IMR-90 (cell line): ENCODE measurements around the gene ARL14. TPM values are rescaled to one million over a fixed set of nuclear protein-coding genes. Genes with fewer than 3 reads are reported as not detected.

Experiments
- ATAC-seq: fragments of 200-7000 bp; cut with Tn5 transposase; 2 replicates; pipeline ENCODE4 v1.9.1; 2020; ENCODE audit warnings: low read depth, mild to moderate bottlenecking, moderate library complexity
- BruUV-seq: library from RNA; stranded (reverse); fragments of 400-500 nt; replicated peaks from 2 replicates; lab custom pipeline; 2021; lab: Mats Ljungman, UMichigan
- CTCF ChIA-PET: fragments of 300-600 bp; formaldehyde crosslinking; extraction: SDS; loops from one replicate; lab custom pipeline; 2021; ENCODE audit warnings: antibody characterized with exemption; lab: Yijun Ruan, JAX
- POLR2A ChIA-PET: fragments of 300-600 bp; sonication (Branson Sonifier 250); formaldehyde crosslinking; loops from one replicate; lab custom pipeline; 2022; ENCODE audit warnings: antibody characterized with exemption; ENCODE audit not compliant: unreplicated experiment; lab: Charles Lee
- DNase-seq: peaks from one replicate; pipeline ENCODE4 v3.0.0; 2013
- H2AFZ ChIP-seq: replicated peaks from 2 replicates; pipeline ENCODE3; 2013; ENCODE audit warnings: low read length, mild to moderate bottlenecking; ENCODE audit not compliant: poor library complexity
- H2AK5ac ChIP-seq: 2 replicates; pipeline ENCODE4 v1.6.1; 2013; ENCODE audit warnings: low read depth, low read length, inconsistent platforms
- H2AK9ac ChIP-seq: replicated peaks from 2 replicates; pipeline ENCODE3; 2013; ENCODE audit warnings: mild to moderate bottlenecking, low read depth, low read length, moderate library complexity; ENCODE audit not compliant: poor library complexity
- H2BK120ac ChIP-seq: 2 replicates; pipeline ENCODE4 v1.6.1; 2013; ENCODE audit warnings: low read depth, low read length, inconsistent platforms
- H2BK15ac ChIP-seq: 3 replicates; pipeline ENCODE4 v1.6.1; 2013; ENCODE audit warnings: low read depth, low read length, inconsistent platforms
- H2BK20ac ChIP-seq: 2 replicates; pipeline ENCODE4 v1.6.1; 2013; ENCODE audit warnings: low read depth, mild to moderate bottlenecking, inconsistent platforms, low read length, moderate library complexity
- H2BK5ac ChIP-seq: 2 replicates; pipeline ENCODE4 v1.6.1; 2013; ENCODE audit warnings: mild to moderate bottlenecking, low read depth, low read length, inconsistent platforms; ENCODE audit not compliant: poor library complexity, severe bottlenecking
- H3K14ac ChIP-seq: replicated peaks from 2 replicates; pipeline ENCODE4 v1.6.1; 2013; ENCODE audit warnings: low read depth, low read length, inconsistent platforms
- H3K18ac ChIP-seq: 2 replicates; pipeline ENCODE4 v1.6.1; 2013; ENCODE audit warnings: low read depth, low read length, control low read depth
- H3K23ac ChIP-seq: 2 replicates; pipeline ENCODE4 v1.6.1; 2013; ENCODE audit warnings: low read depth, low read length, inconsistent platforms
- H3K27ac ChIP-seq: 2 replicates; pipeline ENCODE4 v1.5.1; 2013; ENCODE audit warnings: mild to moderate bottlenecking, control low read depth, low read length; ENCODE audit not compliant: insufficient read depth
- H3K27me3 ChIP-seq: 2 replicates; pipeline ENCODE4 v1.6.1; 2013; ENCODE audit warnings: low read length; ENCODE audit not compliant: control insufficient read depth, insufficient read depth
- H3K36me3 ChIP-seq: 2 replicates; pipeline ENCODE4 v1.6.1; 2013; ENCODE audit warnings: low read length, mixed read lengths; ENCODE audit not compliant: control insufficient read depth, insufficient read depth
- H3K4ac ChIP-seq: 2 replicates; pipeline ENCODE4 v1.6.1; 2013; ENCODE audit warnings: low read depth, low read length, inconsistent platforms
- H3K4me1 ChIP-seq: 2 replicates; pipeline ENCODE4 v1.6.1; 2013; ENCODE audit warnings: low read length, mixed read lengths; ENCODE audit not compliant: control insufficient read depth, insufficient read depth
- H3K4me2 ChIP-seq: 2 replicates; pipeline ENCODE4 v1.6.1; 2013; ENCODE audit warnings: low read depth, mild to moderate bottlenecking, control low read depth, low read length, moderate library complexity
- H3K4me3 ChIP-seq: 2 replicates; pipeline ENCODE4 v1.5.1; 2013; ENCODE audit warnings: low read depth, mild to moderate bottlenecking, control low read depth, low read length, moderate library complexity; ENCODE audit not compliant: insufficient read depth
- H3K56ac ChIP-seq: 2 replicates; pipeline ENCODE4 v1.6.1; 2013; ENCODE audit warnings: low read length, inconsistent platforms; ENCODE audit not compliant: insufficient read depth; ENCODE audit errors: extremely low read depth
- H3K79me1 ChIP-seq, 2 experiments: 2 replicates each; pipeline ENCODE4 v1.6.1; 2013; ENCODE audit warnings: low read length in 2 of 2, inconsistent platforms in 1 of 2, low read depth in 1 of 2
- H3K9ac ChIP-seq: 2 replicates; pipeline ENCODE4 v1.6.1; 2013; ENCODE audit warnings: low read depth, low read length, control low read depth
- H3K9me1 ChIP-seq: 2 replicates; pipeline ENCODE4 v1.6.1; 2013; ENCODE audit warnings: low read length, inconsistent platforms; ENCODE audit not compliant: insufficient read depth
- H3K9me3 ChIP-seq: 2 replicates; pipeline ENCODE4 v1.6.1; 2013; ENCODE audit warnings: low read length; ENCODE audit not compliant: control insufficient read depth, insufficient read depth
- H4K20me1 ChIP-seq: 2 replicates; pipeline ENCODE4 v1.6.1; 2013; ENCODE audit warnings: low read length, inconsistent platforms; ENCODE audit not compliant: insufficient read depth
- H4K5ac ChIP-seq: 2 replicates; pipeline ENCODE4 v1.6.1; 2013; ENCODE audit warnings: mild to moderate bottlenecking, low read depth, low read length, control low read depth
- H4K8ac ChIP-seq, 2 experiments: 2 replicates each; pipeline ENCODE4 v1.6.1; 2013; ENCODE audit warnings: low read depth in 2 of 2, low read length in 2 of 2, control low read depth in 1 of 2, inconsistent platforms in 1 of 2
- H4K91ac ChIP-seq: 2 replicates; pipeline ENCODE4 v1.6.1; 2013; ENCODE audit warnings: low read depth, low read length, inconsistent platforms; ENCODE audit not compliant: insufficient read depth
- CEBPB ChIP-seq: IDR thresholded peaks from 2 replicates; pipeline ENCODE4 v1.6.1; 2012; ENCODE audit warnings: low read depth, low read length, improper control_type of control experiment
- CHD1 ChIP-seq: IDR thresholded peaks from 2 replicates; pipeline ENCODE4 v1.6.1; 2012; ENCODE audit warnings: low read depth, low read length, improper control_type of control experiment
- CTCF ChIP-seq: conservative IDR thresholded peaks from 2 replicates; pipeline ENCODE4 v1.5.1; 2012; ENCODE audit warnings: mild to moderate bottlenecking, low read depth, low read length, improper control_type of control experiment
- ELK1 ChIP-seq: fragments of 150-350 bp; IDR thresholded peaks from 2 replicates; pipeline ENCODE4 v1.6.1; 2016; ENCODE audit warnings: low read depth, mild to moderate bottlenecking, low read length, moderate library complexity, borderline replicate concordance
- MAFK ChIP-seq: IDR thresholded peaks from 2 replicates; pipeline ENCODE4 v1.6.1; 2012; ENCODE audit warnings: low read depth, low read length, improper control_type of control experiment
- RCOR1 ChIP-seq: IDR thresholded peaks from 2 replicates; pipeline ENCODE4 v1.6.1; 2012; ENCODE audit warnings: mild to moderate bottlenecking, low read length, improper control_type of control experiment; ENCODE audit not compliant: insufficient replicate concordance
- USF2 ChIP-seq: fragments of 150-350 bp; IDR thresholded peaks from 2 replicates; pipeline ENCODE4 v1.6.1; 2017; ENCODE audit warnings: mild to moderate bottlenecking, antibody characterized with exemption, low read length, low read depth
- WGBS, 2 experiments: methylation state at CpG; one replicate each; pipeline versions ENCODE4 v1.1.5 to v1.1.7; 2013; ENCODE audit warnings: missing lambda C conversion rate in 2 of 2; ENCODE audit not compliant: insufficient read length in 1 of 2; ENCODE audit errors: extremely low coverage in 2 of 2; 5-methylcytosine and 5-hydroxymethylcytosine counted together
- dilution Hi-C: fragments of 300-500 bp; cut with HindIII; formaldehyde crosslinking; loops from one replicate; pipeline ENCODE4 v1.14.3; 2018; ENCODE audit warnings: low sequenced_read_pairs; ENCODE audit not compliant: unreplicated experiment
- in situ Hi-C: fragments of 300-500 bp; cut with MboI; formaldehyde crosslinking; loops from 3 replicates; pipeline ENCODE4 v1.14.3; 2019; ENCODE audit warnings: low sequenced_read_pairs, inconsistent platforms, mixed read lengths
- intact Hi-C: fragments of 100-400 bp; cut with micrococcal nuclease; formaldehyde crosslinking; loops from 2 replicates; pipeline ENCODE4 v1.10.0; 2022
- polyA plus RNA-seq, 3 experiments: library from polyadenylated mRNA; depleted of rRNA; stranded (reverse); fragments of >200 nt; gene quantifications; 2 replicates each; pipeline ENCODE4 v1.2.3, GENCODE V29; 2012; ENCODE audit warnings: low replicate concordance in 1 of 3
- total RNA-seq: library from RNA; depleted of rRNA; stranded (reverse); fragments of >200 nt; gene quantifications from 2 replicates; pipeline ENCODE4 v1.2.3, GENCODE V29; 2012

ARL14 gene
- total and polyA plus RNA-seq, 2 of the 4 experiments (the other 2 are of a cell fraction) = 0.15 to 0.18 TPM

- H3K56ac ChIP-seq = no peak overlapping the region
- CTCF ChIA-PET = no interaction called here
- no peak overlapping the region for H3K14ac ChIP-seq
Observed at GRCh38 chr3:160693191-160693590, 16.2 kb downstream of the ARL14 start.

More at GRCh38 chr3:160693191-160693590, 16.2 kb downstream of the ARL14 start:
- no peak overlapping the region for H2BK20ac ChIP-seq
- POLR2A ChIA-PET = no interaction called here
- no peak for DNase-seq
- H3K4ac ChIP-seq = no peak overlapping the region
- no peaks in the 10 kb centered on the region for H3K36me3 ChIP-seq
- no peak overlapping the region for H2AK9ac ChIP-seq
- no peaks in the 10 kb centered on the region for H3K27me3 ChIP-seq
- dilution Hi-C loops (no loop called here), intact Hi-C loops (no loop called here), in situ Hi-C loops (no loop called here)
- no peak overlapping the region for H3K9ac ChIP-seq
- no peaks in the 10 kb centered on the region for H3K79me1 ChIP-seq
- H4K91ac ChIP-seq = no peak overlapping the region
- no peak overlapping the region for H3K4me2 ChIP-seq
- no peak overlapping the region for H3K23ac ChIP-seq
- H3K9me3 ChIP-seq = no peaks in the 10 kb centered on the region
- H4K8ac ChIP-seq = no peak overlapping the region
- no peaks in the 10 kb centered on the region for H4K20me1 ChIP-seq
- no peak for ATAC-seq
- H2AK5ac ChIP-seq = no peak overlapping the region
- H3K9me1 ChIP-seq = no peaks in the 10 kb centered on the region
- H3K18ac ChIP-seq = no peak overlapping the region; the same call in 1 of the 2 replicates
- H3K4me1 ChIP-seq = peaks cover 12% of the 10 kb centered on the region
- no peak overlapping the region for H3K27ac ChIP-seq
- H4K5ac ChIP-seq = no peak overlapping the region
- no peak overlapping the region for H2BK120ac ChIP-seq
- no CpG with 5 or more reads among the region's 2 CpGs for WGBS, 2 experiments
- no peak overlapping the region for H2AFZ ChIP-seq
- no peak overlapping the region for H2BK5ac ChIP-seq
- TF ChIP-seq MAFK (no peak), CEBPB (no peak), ELK1 (no peak), CHD1 (no peak), USF2 (no peak), CTCF (no peak), RCOR1 (no peak)
- H2BK15ac ChIP-seq = no peak overlapping the region
- BruUV-seq = no TSS peak
- H3K4me3 ChIP-seq = no peak overlapping the region
